SH-SY5Y (cell line): ENCODE results near the gene PCDH9.

Source experiments
- GATA2 ChIP-seq: IDR thresholded peaks from 2 replicates; pipeline ENCODE4 v1.6.1; 2011; ENCODE audit warnings: mild to moderate bottlenecking, low read depth, low read length
- GATA3 ChIP-seq: IDR thresholded peaks from 2 replicates; pipeline ENCODE4 v1.6.1; 2011; ENCODE audit warnings: low read depth, mild to moderate bottlenecking, low read length, moderate library complexity

DNA sequence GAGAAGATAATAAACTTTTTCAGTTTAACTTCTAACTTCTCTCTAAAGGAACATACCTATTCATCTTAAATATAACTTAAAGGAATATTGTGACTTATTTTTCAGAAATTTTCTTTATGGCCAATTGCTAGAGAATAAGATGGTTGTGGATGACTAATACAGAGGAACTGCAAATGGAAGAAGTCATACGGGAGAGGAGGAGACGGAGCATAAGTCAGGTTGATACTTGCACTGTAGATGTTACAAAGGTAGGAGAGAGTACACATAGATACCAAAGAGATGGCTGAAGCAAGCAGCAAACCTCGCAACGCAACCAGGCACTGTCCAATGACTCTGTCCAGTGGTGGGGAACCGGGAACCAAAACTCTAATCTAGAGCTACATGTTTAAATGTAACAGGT lies 963.4 kb downstream of the PCDH9 start:
- TF ChIP-seq GATA2 (no peak), GATA3 (no peak)
